Stimulated activated CD8-positive, alpha-beta memory T cell treated with anti-CD3 and anti-CD28 coated beads, Interleukin-4, amount 100 ng/mL, for 24 hours (primary cell): ENCODE measurements around the gene DQX1.

Experiments
- DNase-seq: peaks from one replicate; pipeline ENCODE4 v3.0.0-alpha.2; 2020; ENCODE audit warnings: low read depth

Gene DQX1

GRCh38 chr2:74553892-74554819 is 28.1 kb upstream of the DQX1 start, which contains the start of the genes DOK1 and LOXL3:
Gene DOK1, plus strand, starts transcription at chr2:74554720. Its CDS starts 35 bp downstream, at chr2:74554755.
Gene LOXL3, minus strand, starts transcription at chr2:74553942. Its CDS starts 1,308 bp downstream, at chr2:74552634.
- DNase-seq, result peak; percentile 76

GRCh38 chr2:74552914-74553811 is 27.1 kb upstream of the DQX1 start:
- no peak for DNase-seq

GRCh38 chr2:74551942-74552913 is 26.2 kb upstream of the DQX1 start:
- no peak for DNase-seq

DNA sequence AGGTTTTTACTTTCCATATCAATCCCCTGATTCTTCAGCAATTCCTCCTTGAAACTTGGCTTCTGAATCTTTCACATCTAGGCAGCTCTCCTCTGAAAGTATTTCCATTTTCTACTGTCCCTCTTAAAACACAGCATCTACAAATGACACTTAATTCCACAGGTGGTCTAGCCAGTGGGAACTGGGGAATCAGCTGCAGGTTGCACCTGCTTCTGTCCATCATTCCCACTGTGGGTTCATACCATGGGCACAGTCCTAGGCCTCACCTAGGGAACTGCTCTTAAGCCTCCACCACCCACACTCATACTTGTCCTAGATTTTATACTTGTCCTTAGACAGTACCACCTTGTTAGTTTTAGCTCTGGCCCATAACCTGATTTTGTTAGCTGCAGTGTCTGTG is 25.5 kb upstream of the DQX1 start:
- DNase-seq, result no peak

- DNase-seq, result no peak
These were observed 24.2 kb upstream of the DQX1 start for GRCh38 chr2:74550231-74550630.

DNA sequence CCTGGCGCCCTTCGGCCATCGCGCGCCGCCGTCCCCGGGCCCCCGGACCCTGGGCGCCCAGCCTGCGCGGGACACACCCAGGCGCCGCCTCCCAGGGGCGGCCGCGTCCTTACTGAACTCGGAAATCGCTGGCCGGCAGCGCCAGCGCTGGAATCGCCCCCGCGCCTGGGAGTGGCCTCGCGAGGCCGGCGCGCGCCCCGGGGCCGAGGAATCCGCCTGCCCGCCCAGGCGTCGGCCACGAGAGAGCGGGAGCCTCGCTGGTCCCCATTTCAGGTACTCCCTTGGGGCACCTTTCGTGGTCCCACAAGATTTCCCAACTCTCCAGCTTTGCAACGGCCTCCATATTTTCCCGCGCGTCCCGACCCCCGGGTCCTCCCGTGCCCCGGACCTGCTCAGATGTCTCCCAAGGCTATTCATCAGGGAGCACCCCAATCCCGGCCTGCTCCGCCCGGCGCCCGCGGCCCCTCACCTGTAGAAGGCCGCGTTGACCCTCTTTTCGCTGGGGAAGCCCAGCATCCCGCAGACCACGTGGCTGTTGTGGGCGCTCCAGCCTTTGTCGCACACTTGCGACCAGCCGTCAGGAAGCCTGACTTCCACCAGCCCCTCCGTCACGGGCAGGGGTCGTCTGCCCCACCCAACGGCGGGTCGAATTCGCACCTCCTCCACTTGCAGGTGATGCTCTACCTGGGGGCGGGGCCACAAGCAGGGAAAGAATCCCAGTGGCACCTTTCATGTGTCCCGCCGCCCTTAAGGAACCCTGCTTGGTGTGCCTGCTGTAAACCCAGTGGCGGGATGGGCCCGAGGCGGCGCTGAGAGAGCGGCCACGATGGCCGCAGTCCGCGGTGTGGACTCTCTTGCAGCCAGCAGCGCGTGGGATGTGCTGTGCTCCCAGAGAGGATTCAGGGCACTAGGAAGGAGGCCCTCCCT is 23.1 kb upstream of the DQX1 start:
- no peak for DNase-seq

GRCh38 chr2:74548285-74548899 is 22.4 kb upstream of the DQX1 start:
- DNase-seq, result no peak

GRCh38 chr2:74546004-74546403 is 20.0 kb upstream of the DQX1 start:
- DNase-seq, result no peak

DNA sequence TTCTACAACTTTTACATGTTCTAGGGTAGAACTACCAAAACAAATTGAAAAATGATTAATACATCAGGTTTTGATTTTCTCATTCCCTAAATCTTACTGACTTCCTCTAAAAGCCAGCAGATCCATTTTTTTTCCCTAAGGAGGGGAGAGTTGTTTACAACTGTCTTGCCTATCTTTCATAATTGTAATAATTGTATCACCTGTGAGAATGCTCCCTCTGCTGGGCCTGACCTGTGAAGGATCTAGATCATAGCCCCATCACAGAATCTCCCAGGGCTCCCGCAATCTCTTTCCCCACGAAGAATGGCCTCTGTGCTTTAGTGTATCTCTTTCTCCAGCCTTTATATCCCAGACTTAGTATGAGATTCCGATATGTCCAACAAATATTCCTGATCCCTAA is 18.6 kb upstream of the DQX1 start:
- no peak for DNase-seq

- no peak for DNase-seq
These were observed 16.9 kb upstream of the DQX1 start for GRCh38 chr2:74542978-74543377.

DNA sequence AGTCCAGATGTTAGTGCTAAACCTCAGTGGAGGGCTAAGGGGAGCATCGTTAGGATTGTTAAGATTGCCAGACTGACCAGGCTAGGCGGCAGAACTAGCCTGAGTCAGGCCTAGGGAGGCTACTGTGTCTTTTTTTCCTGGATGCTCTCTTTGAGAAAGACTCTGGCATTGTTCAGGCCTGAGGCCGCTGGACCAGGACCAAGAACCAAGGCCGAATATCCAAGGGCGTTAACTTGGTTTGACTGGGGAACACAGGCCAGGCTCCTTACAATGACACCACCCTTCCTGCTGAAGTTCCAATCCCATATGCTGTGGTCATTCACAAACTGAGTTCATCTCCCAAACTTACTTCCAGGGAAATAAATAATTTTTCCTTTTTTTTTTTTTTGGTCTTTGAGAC is 14.3 kb upstream of the DQX1 start:
- no peak for DNase-seq

- no peak for DNase-seq
These were observed 12.9 kb upstream of the DQX1 start for GRCh38 chr2:74538881-74539339.

DNA sequence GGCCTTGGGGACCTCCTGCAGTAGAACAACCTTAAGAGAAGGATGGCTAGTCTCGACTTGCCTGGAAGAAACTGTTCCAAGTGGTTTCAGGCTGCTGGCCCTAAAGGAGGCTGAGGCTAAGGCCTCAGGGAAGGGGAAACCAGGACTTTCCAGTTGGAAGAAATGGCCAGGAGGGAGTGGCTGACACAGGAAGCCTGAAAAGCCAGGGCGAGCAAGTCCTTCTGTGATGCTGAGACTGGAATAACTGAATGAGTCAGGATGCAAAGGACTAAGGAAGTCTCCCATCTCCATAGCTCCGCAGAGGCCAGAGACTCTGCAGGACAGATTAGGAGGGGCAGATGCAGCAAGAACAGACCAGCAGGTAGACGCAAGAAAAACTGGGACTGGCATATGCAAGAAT is 11.1 kb upstream of the DQX1 start:
- DNase-seq, result no peak

DNA sequence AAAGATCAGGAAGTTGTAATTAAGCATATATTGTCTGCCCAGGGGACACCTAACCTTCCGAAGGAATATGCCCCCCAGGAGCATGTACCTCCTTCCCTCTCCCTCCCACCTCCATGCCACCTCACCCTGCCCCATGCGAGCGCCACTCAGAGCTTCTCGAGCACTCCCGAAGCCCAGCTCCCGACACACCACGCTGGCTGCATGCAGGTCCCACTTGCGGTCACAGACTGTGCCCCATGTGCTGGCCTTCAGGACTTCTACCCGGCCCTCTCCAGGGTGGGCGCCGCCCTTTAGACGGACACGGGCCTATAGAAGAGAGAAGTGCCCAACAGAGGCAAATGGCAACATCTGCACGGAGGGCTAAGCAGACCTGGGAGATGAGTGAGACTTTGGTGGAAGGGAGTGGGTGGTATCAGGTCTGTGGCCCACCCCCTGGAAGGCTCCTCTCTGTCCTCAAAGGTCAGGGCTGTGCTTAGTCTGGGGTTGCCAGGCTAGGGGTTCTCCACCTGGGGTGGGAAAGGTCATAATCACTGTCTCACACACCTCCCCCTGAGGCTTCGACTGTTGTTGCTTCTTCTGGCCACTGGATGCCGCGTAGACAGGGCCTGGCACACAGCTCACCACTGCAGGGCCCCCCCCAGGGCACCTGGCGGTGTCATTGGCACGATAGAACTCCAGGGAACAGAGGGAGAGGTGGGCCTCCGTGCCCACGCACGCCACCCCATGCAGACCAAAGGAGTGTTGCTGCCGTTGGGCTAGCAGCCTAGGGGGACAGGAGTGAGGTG is 10.3 kb upstream of the DQX1 start:
- DNase-seq, result no peak

- DNase-seq, result no peak
These were observed 9.5 kb upstream of the DQX1 start for GRCh38 chr2:74535440-74535965.

DNA sequence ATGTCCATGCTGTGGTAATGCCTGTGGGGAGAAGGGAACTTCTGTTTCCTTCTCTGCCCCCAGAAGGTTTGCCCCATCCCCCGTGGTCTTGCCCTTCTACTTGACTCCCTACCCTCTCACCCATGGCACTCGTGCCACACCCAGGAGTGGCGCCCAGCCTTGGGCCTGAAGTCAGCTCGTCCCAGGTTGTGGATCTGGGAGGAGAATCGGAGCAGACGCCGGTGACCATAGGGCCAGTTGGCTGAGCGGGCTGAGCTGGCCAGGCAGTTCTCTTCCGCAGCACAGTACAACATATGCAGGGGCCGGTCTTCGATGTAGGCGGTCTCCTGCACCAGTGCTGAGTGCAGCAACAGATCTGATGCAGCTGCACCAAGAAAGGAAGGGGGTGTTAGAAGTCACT is 8.4 kb upstream of the DQX1 start:
- DNase-seq, result no peak

DNA sequence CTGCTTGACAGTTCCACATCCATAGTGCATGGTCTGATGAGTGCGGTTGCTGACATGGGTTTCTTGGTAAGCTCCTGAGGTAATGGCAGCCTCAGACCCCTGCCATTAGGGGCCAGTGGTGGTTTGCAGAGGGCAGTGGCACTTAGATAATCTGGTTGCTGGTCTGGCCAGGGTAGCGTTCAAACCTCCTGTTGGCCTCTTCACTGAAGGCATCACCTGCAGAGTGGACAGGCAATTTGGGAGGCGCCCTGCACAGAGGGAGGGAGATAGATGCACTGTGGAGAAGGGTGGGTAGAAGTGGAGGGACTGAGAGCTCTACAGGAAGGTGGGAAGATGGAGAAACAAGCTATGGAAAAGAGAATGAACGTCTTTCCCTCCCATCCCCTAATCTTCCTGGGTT is 7.4 kb upstream of the DQX1 start:
- DNase-seq, result no peak

GRCh38 chr2:74532222-74532621 is 6.2 kb upstream of the DQX1 start:
- no peak for DNase-seq

GRCh38 chr2:74531666-74532065 is 5.6 kb upstream of the DQX1 start:
- DNase-seq, result no peak
